ENCODE data around the gene STEAP2. TPM values are rescaled to one million over a fixed set of nuclear protein-coding genes. Genes with fewer than 3 reads are reported as not detected.

STEAP2 gene
- total RNA-seq, 1 experiment from 2014 or later: 17.0 TPM

DNA sequence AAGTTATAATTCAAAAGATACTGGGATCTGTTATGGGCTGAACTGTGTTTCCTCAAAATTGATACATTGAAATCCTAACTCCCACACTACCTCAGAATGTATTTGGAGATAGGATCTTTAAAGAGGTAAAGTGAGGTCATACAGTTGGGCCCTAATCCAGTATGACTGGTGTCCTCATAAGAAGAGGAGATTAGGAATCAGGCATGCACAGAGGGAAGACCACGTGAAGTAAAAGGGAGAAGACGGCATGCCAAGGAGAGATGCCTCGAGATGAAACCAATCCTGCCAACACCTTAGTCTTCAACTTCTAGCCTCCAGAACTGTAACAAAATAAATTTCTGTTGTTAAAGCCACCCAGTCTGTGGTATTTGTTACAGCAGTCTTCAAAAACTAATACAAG lies 27.5 kb downstream of the STEAP2 start:
- no peak for ATAC-seq
- Mint-ChIP-seq H3K4me1 (peaks cover 17% of the 10 kb centered on the region), H3K36me3 (no peaks in the 10 kb centered on the region), H3K4me3 (no peak overlapping the region), H3K27ac (no peak overlapping the region), H3K9me3 (no peaks in the 10 kb centered on the region), H3K27me3 (ENCODE audit: low read depth) (peaks cover 7% of the 10 kb centered on the region)
- ChIA-PET POLR2A (no interaction called here), CTCF (no interaction called here)
- no peak for DNase-seq (ENCODE audit: low spot score)
- TF ChIP-seq IRF2 (CRISPR knock-in tag; IDR thresholded peaks at IDR 0.05; ENCODE audit: borderline replicate concordance, low read depth): no peak
- no peak for TF ChIP-seq NR3C1 (CRISPR knock-in tag; conservative IDR thresholded peaks at IDR 0.05; ENCODE audit: low read depth)
- TF ChIP-seq E2F5 (CRISPR knock-in tag; IDR thresholded peaks at IDR 0.05): no peak
- no peak for TF ChIP-seq ELF4 (CRISPR knock-in tag; IDR thresholded peaks at IDR 0.05; ENCODE audit: low read depth)
- TF ChIP-seq, protein P1, sequence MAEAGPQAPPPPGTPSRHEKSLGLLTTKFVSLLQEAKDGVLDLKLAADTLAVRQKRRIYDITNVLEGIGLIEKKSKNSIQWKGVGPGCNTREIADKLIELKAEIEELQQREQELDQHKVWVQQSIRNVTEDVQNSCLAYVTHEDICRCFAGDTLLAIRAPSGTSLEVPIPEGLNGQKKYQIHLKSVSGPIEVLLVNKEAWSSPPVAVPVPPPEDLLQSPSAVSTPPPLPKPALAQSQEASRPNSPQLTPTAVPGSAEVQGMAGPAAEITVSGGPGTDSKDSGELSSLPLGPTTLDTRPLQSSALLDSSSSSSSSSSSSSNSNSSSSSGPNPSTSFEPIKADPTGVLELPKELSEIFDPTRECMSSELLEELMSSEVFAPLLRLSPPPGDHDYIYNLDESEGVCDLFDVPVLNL (CRISPR knock-in tag; IDR thresholded peaks at IDR 0.05; ENCODE audit: borderline replicate concordance, low read depth): no peak
- no peak for TF ChIP-seq NFYB (CRISPR knock-in tag; conservative IDR thresholded peaks at IDR 0.05; ENCODE audit: low read depth)
- TF ChIP-seq ZNF671 (CRISPR knock-in tag; IDR thresholded peaks at IDR 0.05): no peak
- no peak for TF ChIP-seq CREM (CRISPR knock-in tag; IDR thresholded peaks at IDR 0.05)
- TF ChIP-seq MAX (CRISPR knock-in tag; IDR thresholded peaks at IDR 0.05): no peak
- TF ChIP-seq, protein P2, sequence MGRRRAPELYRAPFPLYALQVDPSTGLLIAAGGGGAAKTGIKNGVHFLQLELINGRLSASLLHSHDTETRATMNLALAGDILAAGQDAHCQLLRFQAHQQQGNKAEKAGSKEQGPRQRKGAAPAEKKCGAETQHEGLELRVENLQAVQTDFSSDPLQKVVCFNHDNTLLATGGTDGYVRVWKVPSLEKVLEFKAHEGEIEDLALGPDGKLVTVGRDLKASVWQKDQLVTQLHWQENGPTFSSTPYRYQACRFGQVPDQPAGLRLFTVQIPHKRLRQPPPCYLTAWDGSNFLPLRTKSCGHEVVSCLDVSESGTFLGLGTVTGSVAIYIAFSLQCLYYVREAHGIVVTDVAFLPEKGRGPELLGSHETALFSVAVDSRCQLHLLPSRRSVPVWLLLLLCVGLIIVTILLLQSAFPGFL (CRISPR knock-in tag; IDR thresholded peaks at IDR 0.05; ENCODE audit: borderline replicate concordance): no peak
- no peak for TF ChIP-seq ZNF219 (CRISPR knock-in tag; IDR thresholded peaks at IDR 0.05; ENCODE audit: borderline replicate concordance)
- no peak for TF ChIP-seq TEAD4 (CRISPR knock-in tag; IDR thresholded peaks at IDR 0.05)
- TF ChIP-seq, protein P3, sequence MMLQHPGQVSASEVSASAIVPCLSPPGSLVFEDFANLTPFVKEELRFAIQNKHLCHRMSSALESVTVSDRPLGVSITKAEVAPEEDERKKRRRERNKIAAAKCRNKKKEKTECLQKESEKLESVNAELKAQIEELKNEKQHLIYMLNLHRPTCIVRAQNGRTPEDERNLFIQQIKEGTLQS (CRISPR knock-in tag; conservative IDR thresholded peaks at IDR 0.05): no peak
- TF ChIP-seq OVOL2 (CRISPR knock-in tag; IDR thresholded peaks at IDR 0.05; ENCODE audit: borderline replicate concordance): no peak
- TF ChIP-seq ZNF232 (CRISPR knock-in tag; IDR thresholded peaks at IDR 0.05): no peak
- no peak for TF ChIP-seq JAZF1 (CRISPR knock-in tag; IDR thresholded peaks at IDR 0.05)
- no peak for TF ChIP-seq ZBTB21 (CRISPR knock-in tag; IDR thresholded peaks at IDR 0.05; ENCODE audit: borderline replicate concordance)
- TF ChIP-seq FOXK1 (CRISPR knock-in tag; IDR thresholded peaks at IDR 0.05): no peak
- TF ChIP-seq EMX1 (CRISPR knock-in tag; IDR thresholded peaks at IDR 0.05): no peak
- TF ChIP-seq, protein P4, sequence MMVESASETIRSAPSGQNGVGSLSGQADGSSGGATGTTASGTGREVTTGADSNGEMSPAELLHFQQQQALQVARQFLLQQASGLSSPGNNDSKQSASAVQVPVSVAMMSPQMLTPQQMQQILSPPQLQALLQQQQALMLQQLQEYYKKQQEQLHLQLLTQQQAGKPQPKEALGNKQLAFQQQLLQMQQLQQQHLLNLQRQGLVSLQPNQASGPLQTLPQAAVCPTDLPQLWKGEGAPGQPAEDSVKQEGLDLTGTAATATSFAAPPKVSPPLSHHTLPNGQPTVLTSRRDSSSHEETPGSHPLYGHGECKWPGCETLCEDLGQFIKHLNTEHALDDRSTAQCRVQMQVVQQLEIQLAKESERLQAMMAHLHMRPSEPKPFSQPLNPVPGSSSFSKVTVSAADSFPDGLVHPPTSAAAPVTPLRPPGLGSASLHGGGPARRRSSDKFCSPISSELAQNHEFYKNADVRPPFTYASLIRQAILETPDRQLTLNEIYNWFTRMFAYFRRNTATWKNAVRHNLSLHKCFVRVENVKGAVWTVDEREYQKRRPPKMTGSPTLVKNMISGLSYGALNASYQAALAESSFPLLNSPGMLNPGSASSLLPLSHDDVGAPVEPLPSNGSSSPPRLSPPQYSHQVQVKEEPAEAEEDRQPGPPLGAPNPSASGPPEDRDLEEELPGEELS (CRISPR knock-in tag; IDR thresholded peaks at IDR 0.05): no peak

DNA sequence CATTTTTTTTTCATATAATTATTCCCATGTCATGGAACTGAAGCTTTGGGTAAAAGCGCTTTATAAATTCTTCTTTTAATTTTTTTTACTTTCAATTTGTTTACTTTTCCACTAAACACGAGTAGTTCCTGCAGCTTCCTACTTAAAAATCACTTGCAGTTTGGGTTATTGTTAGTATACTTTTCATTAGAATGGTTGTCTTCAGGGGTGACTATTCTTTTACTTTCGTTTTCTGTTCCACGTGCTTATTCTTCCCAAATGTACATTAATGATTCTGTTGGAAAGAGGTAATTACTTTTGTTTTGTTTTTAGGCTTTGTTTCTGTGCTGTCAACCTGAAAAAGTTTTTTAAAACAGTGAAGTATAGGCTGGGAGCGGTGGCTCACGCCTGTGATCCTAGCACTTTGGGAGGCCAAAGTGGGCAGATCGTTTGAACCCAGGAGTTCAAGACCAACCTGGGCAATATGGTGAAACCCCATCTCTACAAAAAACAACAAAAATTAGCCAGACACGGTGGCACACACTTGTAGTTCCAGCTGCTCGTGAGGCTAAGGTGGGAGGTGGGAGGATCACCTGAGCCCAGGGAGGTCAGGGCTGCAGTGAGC lies 28.2 kb downstream of the STEAP2 start:
- ATAC-seq (no peak), DNase-seq (ENCODE audit: low spot score) (no peak)
- H3K27me3 Mint-ChIP-seq (ENCODE audit: low read depth): peaks cover 13% of the 10 kb centered on the region
- no peak overlapping the region for H3K27ac Mint-ChIP-seq
- ChIA-PET POLR2A (no interaction called here), CTCF (interaction anchor here (0.6 kb wide), 1 partner anchor 927 kb away, joined by 3 read pairs; no protein-coding TSS in a partner anchor)
- no peak for TF ChIP-seq ZNF121 (CRISPR knock-in tag; IDR thresholded peaks at IDR 0.05)
- H3K36me3 Mint-ChIP-seq: no peaks in the 10 kb centered on the region
- peaks cover 24% of the 10 kb centered on the region for H3K4me1 Mint-ChIP-seq
- no peak overlapping the region for H3K4me3 Mint-ChIP-seq
- H3K9me3 Mint-ChIP-seq: no peaks in the 10 kb centered on the region
